GM21786 (cell line): ENCODE data around the gene KPNA1.

Experiments
- ATAC-seq: cut with Tn5 transposase; IDR thresholded peaks from one replicate; pipeline ENCODE4 v1.9.1; 2021; ENCODE audit not compliant: unreplicated experiment

KPNA1 gene

DNA sequence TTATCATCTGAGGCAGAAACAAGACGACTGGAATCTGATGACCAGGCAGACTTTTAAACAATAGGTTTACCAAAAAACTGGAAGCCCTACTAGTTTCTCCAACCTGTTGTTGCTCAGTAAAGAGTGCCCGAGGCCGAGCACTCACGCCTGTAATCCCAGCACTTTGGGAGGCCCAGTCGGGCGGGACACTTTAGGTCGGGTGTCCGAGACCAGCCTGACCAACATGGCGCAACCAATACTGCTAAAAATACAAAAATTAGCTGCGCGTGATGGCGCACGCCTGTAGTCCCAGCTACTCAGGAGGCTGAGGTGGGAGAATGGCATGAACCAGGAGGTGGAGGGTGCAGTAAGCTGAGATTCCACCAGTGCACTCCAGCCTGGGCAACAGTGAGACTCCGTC lies 97.8 kb downstream of the KPNA1 start:
- ATAC-seq: no peak

- peak; percentile 83 for ATAC-seq
Measured at GRCh38 chr3:122415762-122416654, 98.7 kb downstream of the KPNA1 start, which contains the start of gene WDR5B. WDR5B (minus strand) TSS chr3:122416062; CDS start chr3:122415528, 534 bp downstream.

- peak; percentile 51 for ATAC-seq
Measured at GRCh38 chr3:122415104-122415744, 99.5 kb downstream of the KPNA1 start.

DNA sequence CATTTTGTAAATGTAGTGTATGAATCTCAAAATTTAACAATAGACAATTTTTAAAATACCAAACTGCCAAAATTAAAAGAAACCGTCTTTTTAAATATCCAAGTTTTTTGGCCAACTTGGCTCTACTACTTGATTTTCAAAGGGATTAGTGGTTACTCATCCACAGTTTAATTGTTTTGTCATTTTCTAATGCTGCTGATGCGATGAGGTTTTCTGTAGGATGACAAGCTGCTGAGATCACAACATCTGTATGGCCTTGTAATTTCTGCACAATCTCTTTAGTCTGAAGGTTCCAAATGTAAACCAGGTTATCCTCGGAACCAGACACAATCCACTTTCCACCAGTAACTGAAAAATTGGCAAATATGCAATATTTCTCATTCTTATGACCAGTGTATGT lies 100.3 kb downstream of the KPNA1 start:
- ATAC-seq: no peak

- ATAC-seq: no peak
Measured at GRCh38 chr3:122410639-122411038, 104.1 kb downstream of the KPNA1 start.

DNA sequence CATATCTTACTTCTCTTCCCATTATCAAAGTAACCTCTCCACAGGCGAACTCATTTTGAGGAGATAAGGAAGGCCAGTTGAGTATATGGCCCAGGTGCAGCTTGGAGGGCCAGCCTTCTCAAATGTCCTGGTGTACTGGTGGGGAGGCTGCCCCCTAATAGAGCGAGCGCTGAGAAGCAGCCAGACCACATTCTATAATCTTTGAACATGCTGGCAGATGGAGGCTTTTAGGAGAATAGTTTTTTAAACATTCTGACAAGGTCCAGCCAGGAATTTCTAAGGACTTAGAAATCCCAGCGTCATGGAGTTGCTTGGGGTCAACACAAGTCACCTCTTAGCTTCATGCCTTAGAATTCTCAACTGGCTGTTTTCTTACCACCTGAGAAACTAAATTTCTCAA lies 104.6 kb downstream of the KPNA1 start:
- ATAC-seq: no peak

- ATAC-seq: no peak
Measured at GRCh38 chr3:122409446-122409845, 105.3 kb downstream of the KPNA1 start.

DNA sequence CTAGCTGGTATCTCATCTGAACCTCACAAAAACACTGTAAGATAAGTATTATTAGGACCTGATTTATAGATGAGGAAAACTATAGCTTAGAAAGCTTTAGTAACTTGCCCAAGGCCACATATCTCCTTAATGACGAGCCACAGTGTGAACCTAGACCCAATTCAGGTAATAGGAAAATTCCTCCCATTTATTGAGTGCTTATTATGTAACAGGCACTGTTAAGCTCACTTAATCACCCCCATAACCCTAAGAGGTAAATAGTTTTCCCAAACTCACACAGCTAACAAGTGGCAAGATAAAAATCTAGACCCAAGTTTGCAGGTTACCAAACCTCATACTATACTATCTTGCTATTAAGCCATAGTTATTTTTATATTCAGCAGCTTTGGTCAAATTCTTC lies 106.8 kb downstream of the KPNA1 start:
- ATAC-seq: no peak

DNA sequence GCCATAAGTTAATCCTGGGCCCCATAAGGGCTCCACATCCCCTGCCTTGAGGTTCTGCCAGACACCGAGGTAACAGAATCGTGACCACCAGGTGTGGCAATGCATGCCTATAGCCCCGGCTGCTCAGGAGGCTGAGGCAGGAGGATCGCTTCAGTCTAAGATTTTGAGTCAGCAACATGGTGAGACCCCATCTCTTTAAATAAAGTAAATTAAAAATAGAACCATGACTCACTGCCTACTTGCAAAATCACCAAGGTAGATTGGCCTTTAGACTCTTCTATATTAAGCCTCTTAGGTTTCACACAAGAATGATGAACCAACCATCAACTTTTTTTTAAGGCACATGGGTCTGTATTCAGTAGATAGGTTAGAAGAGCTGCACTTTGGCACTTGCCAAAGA lies 108.5 kb downstream of the KPNA1 start:
- ATAC-seq: no peak

DNA sequence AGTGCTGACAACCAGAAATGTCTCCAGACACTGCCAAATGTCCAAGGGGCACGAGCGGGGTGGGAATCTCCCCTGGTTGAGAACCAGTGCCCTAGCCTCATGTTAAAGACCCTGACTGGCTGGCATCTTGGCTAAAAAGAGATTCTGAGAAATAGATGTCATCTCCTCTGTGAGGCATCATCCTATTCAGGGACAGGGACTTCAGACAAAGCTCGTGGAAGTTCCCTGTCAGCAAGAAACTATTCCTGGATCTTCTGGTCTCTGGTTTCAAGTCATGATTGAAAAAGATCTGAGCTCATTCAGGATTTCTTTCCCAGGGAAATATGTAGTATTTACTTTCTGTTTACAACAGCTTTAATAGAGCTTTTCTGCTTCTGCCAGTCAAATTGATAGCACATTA lies 109.7 kb downstream of the KPNA1 start:
- ATAC-seq: no peak

DNA sequence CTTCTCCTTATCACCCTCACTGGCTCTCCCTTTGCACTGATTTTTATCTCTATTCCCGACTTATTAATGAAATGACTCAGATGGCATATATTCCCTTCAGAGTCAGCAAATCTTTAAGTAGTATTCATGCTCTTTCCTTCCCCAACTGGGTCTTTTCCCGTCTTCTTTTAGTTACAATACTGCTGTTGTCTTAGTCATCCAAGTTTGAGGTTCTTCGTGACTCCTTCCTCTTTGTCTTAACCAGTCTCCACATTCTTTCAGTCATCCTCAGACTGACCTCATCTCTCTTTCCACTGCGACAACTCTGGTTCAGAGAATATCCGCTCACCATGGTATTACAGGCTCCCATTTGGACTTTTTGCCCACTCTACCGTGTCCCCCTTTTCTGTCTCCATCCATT lies 111.2 kb downstream of the KPNA1 start:
- ATAC-seq: no peak

DNA sequence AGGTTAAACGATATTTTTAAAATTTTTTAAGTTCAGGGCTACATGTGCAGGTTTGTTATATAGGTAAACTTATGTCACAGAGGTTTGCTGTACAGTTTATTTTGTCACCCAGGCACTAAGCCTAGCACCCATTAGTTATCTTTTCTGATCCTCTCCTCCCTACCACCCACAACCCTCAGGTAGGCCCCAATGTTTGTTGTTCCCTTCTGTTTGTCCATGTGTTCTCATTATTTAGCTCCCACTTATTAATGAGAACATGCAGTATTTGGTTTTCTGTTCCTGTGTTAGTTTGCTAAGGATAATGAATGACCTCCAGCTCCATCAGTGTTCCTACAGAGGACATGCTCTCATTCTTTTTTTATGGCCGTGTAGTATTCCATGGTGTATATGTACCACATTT lies 115.8 kb downstream of the KPNA1 start:
- ATAC-seq: no peak

DNA sequence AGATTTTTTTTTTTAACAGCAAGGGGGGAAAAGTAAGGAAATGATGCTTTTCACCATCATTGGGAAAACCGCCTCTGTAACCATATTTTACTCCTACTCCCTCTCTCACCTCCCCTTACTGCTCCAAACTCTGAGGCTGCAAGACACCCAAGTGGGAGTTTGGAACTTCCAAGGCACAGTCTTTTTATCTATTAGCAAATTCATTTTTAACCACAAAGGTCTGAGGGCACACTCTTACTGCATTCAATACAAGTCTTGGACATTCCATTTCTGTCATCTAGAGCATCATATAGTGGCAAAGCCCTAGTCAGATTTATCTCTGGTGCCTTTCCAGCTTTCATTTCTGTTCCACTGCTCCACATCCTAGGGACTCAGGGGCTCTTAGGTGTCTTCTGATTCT lies 117.5 kb downstream of the KPNA1 start:
- ATAC-seq: no peak

GRCh38 chr3:122396511-122396910 lies 118.2 kb downstream of the KPNA1 start:
- ATAC-seq: no peak

DNA sequence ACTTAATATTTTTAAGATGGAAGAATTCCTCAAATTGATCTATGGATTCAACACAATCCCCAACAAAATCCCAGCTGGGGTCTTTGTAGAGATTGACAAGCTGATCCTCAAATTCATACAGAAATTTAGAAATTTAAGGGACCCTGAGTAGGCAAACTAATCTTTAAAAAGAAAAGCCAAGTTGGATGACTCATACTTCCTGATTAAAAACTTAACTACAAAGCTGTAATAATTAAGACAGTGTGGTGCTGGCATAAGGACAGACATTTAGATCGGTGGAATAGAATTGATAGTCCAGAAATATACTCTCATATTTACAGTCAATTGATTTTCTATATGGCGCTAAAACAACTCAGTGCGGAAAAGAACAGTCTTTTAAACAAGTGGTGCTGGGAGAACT lies 119.2 kb downstream of the KPNA1 start:
- no peak for ATAC-seq

DNA sequence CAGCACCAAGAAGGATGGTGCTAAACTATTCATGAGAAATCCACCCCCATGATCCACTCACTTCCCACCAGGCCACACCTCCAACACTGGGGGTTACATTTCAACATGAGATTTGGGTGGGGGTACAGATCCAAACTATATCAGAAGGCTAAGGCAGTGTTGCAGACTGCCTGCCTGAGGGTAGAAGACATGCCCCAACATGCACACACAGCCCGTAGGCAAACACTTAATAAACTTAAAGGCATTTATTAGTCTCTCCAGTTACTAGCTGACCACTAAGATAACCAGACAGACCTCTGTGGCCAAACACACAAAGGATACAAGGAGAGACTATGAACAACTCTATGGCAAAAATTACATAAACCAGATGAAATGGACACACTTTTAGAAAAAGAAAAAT lies 120.6 kb downstream of the KPNA1 start:
- no peak for ATAC-seq

DNA sequence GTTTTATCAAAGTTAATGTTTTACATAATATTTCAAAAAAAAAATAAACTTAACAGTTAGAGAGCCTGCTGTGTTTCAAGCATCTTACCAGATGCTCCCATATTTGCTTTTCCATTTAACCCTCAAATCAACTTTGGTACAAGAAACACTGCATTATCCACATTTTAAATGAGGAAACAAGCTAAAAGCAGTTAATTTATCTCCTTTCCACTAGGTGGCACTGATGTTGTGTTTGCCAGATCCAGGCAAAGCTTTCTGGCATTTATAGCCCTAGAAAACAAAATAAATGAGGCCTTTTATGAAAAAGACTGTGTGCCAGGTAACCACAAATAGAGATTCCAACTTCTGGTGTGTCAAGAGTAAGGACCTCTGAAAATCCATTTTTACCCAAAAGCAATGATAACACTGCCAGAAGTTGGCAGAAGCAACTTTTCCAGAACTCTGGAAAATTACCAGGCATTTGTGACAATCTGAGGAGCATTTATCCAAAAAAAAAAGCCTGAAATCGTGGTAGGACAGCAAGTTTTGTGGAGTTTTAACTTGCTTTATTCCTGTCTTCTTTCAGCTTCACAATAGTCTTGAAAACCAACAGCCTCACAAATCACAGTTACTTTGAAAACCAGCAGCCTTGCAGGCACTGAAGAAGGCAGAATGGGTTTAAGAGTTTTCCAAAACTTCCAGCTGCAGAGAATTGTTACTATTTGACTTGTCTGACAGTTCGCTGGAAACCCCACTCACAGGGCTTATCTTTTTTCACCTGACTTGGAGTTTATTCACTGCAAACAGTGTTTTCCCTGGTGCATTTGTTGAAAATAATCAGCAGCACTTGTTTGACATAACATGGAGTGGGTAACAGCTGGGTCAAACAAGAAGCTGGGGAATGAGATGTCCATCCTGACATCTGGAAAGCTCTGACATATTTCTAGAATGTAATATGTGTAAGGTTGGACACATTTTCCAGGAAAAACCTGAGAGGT lies 121.6 kb downstream of the KPNA1 start:
- ATAC-seq: no peak

- ATAC-seq: no peak
Measured at GRCh38 chr3:122391681-122392446, 122.9 kb downstream of the KPNA1 start.

DNA sequence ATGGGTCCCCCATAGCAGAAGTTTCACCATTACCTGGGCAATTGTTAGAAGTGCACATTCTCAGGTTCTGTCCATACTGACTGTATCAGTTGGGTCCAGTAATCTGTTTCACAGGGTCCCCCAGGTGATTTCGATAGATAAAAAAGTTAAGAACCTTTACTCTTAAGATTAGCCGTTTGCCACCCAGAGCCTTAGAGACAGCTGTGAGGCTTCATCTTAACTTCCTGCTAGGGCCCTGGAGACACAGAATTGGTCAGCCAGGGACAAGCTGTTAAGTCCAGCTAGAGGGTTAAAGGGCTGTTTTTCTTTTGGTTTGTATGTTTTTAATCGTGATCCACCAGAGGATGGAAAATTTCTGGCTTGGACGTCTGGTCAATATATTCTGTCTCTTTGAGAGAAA lies 124.1 kb downstream of the KPNA1 start:
- no peak for ATAC-seq

- no peak for ATAC-seq
Measured at GRCh38 chr3:122389892-122390291, 124.8 kb downstream of the KPNA1 start.

DNA sequence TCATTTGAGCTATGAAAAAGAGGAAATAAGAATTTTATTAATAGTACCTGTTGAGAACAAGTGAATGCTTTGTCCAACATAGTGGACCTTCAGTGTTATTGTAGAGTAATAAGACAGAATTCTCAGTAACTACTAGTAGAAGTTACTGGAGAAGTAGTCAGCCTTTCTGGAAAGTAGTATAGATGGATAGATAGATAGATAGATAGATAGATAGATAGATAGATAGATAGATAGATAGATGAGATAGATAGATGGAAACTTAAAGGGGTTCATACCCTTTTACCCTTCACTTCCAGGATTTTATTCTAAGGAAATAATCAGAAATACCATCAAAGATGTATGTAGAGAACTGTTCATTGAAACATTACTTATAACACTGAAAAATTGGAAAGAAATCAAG lies 125.5 kb downstream of the KPNA1 start:
- no peak for ATAC-seq
